Neural cell (in vitro differentiated cells): Measurements from ENCODE around the gene HSFY1. TPM values are rescaled to one million over a fixed set of nuclear protein-coding genes. Genes with fewer than 3 reads are reported as not detected.

Experiments
- polyA plus RNA-seq: library from polyadenylated mRNA; depleted of rRNA; stranded (reverse); fragments of >200 nt; gene quantifications from 2 replicates; pipeline ENCODE4 v1.2.3, GENCODE V29; 2014
- small RNA-seq, 3 experiments: library from RNA; depleted of rRNA; stranded (forward); fragments of <200 nt; gene quantifications; one replicate each; pipeline ENCODE3, GENCODE V24; 2012

The HSFY1 gene
- polyA plus RNA-seq, 1 donor from 2014 or later, result not detected

Small RNAs within 50 kb of the gene (small RNA-seq; reads per million reads assigned to genes)
- gene GPM6BP1, result 0 reads per million in 3 experiments
- gene PRYP5, result 0 reads per million in 3 experiments

Other genes with a start within 250 kb of the HSFY1 start
- 0.35 TPM in 1 of 2 replicates, not detected in the other for gene HSFY2, start 227.0 kb downstream of the HSFY1 start, polyA plus RNA-seq